ENCODE measurements around the gene CLEC20A.

GRCh38 chr1:178539291-178539690 lies 42.5 kb upstream of the CLEC20A start:
- TF ChIP-seq CTCF (IDR thresholded peaks at IDR 0.05) (no peak), POLR2A (IDR thresholded peaks at IDR 0.05) (no peak)

Data from uterus (tissue), 2 donors.